Measurements from ENCODE around the gene ERFL.
"Not testable (repeated sequence)": the region's sequence is repeated elsewhere in the genome, so short reads cannot be mapped to it uniquely, and the experiment has no call there.

DNA sequence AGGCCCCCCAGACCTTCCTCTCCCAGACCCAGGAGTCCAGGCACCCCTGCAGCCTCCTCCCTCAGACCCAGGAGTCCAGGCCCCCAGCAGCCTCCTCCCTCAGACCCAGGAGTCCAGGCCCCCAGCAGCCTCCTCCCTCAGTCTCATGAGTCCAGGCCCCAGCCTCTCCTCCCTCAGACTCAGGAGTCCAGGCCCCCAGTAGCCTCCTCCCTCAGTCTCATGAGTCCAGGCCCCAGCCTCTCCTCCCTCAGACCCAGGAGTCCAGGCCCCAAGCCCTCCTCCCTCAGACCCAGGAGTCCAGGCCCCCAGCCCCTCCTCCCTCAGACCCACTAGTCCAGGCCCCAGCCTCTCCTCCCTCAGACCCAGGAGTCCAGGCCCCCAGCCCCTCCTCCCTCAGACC is 11.0 kb upstream of the ERFL start:
- TF ChIP-seq, protein P1, sequence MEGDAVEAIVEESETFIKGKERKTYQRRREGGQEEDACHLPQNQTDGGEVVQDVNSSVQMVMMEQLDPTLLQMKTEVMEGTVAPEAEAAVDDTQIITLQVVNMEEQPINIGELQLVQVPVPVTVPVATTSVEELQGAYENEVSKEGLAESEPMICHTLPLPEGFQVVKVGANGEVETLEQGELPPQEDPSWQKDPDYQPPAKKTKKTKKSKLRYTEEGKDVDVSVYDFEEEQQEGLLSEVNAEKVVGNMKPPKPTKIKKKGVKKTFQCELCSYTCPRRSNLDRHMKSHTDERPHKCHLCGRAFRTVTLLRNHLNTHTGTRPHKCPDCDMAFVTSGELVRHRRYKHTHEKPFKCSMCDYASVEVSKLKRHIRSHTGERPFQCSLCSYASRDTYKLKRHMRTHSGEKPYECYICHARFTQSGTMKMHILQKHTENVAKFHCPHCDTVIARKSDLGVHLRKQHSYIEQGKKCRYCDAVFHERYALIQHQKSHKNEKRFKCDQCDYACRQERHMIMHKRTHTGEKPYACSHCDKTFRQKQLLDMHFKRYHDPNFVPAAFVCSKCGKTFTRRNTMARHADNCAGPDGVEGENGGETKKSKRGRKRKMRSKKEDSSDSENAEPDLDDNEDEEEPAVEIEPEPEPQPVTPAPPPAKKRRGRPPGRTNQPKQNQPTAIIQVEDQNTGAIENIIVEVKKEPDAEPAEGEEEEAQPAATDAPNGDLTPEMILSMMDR (IDR thresholded peaks at IDR 0.05): not testable (repeated sequence)
- TF ChIP-seq POLR2AphosphoS5 (IDR thresholded peaks at IDR 0.05); POLR2A (IDR thresholded peaks at IDR 0.05; ENCODE audit: low read depth); EP300 (IDR thresholded peaks at IDR 0.05): not testable (repeated sequence)

All from esophagus muscularis mucosa (tissue), 4 donors.